Activated naive CD8-positive, alpha-beta T cell treated with anti-CD3 and anti-CD28 coated beads, Interleukin-2, amount 10 ng/mL, durations not matched to agents 7 days and 5 days (primary cell): ENCODE measurements around the gene HSD17B12. TPM values are rescaled to one million over a fixed set of nuclear protein-coding genes. Genes with fewer than 3 reads are reported as not detected.
"Not testable (repeated sequence)": the region's sequence is repeated elsewhere in the genome, so short reads cannot be mapped to it uniquely, and the experiment has no call there.

ENCODE experiments used
- ATAC-seq: fragments of 150-1000 bp; cut with Tn5 transposase; one replicate; pipeline ENCODE4 v1.10.0; 2021; ENCODE audit warnings: low read depth, moderate library complexity
- POLR2A ChIA-PET: fragments of 350-600 bp; sonication (Branson Sonifier 250); formaldehyde crosslinking; loops from one replicate; lab custom pipeline; 2021; ENCODE audit warnings: antibody characterized with exemption; lab: Charles Lee
- DNase-seq: peaks from one replicate; pipeline ENCODE4 v3.0.0; 2021
- H3K27ac Mint-ChIP-seq: one replicate; pipeline ENCODE4 v1.8.0; 2022; ENCODE audit warnings: mild to moderate bottlenecking, mixed read lengths
- H3K27me3 Mint-ChIP-seq: one replicate; pipeline ENCODE4 v1.8.0; 2022; ENCODE audit warnings: mild to moderate bottlenecking, moderate library complexity, mixed read lengths
- H3K36me3 Mint-ChIP-seq: one replicate; pipeline ENCODE4 v1.8.0; 2021; ENCODE audit warnings: mild to moderate bottlenecking, mixed read lengths
- H3K4me1 Mint-ChIP-seq: one replicate; pipeline ENCODE4 v1.8.0; 2021; ENCODE audit warnings: mixed read lengths
- H3K4me3 Mint-ChIP-seq: one replicate; pipeline ENCODE4 v1.8.0; 2022; ENCODE audit warnings: mild to moderate bottlenecking, moderate library complexity, mixed read lengths
- H3K9me3 Mint-ChIP-seq: one replicate; pipeline ENCODE4 v1.8.0; 2021; ENCODE audit warnings: mixed read lengths
- total RNA-seq, 2 experiments: library from RNA; stranded (reverse); gene quantifications; one replicate each; pipeline ENCODE4 v1.2.3, GENCODE V29; 2021

Gene HSD17B12
- total RNA-seq, 2 experiments from 2014 or later, result 32.6 to 37.0 TPM

GRCh38 chr11:43664295-43664694 lies 16.2 kb upstream of the HSD17B12 start:
- DNase-seq (no peak), ATAC-seq (no peak)
- H3K27me3 Mint-ChIP-seq, result peaks cover 22% of the 10 kb centered on the region
- no peak overlapping the region for H3K4me3 Mint-ChIP-seq
- H3K27ac Mint-ChIP-seq, result peak overlapping the region; percentile 58
- POLR2A ChIA-PET, result no interaction called here
- no peaks in the 10 kb centered on the region for H3K36me3 Mint-ChIP-seq
- no peaks in the 10 kb centered on the region for H3K4me1 Mint-ChIP-seq
- H3K9me3 Mint-ChIP-seq, result no peaks in the 10 kb centered on the region

DNA sequence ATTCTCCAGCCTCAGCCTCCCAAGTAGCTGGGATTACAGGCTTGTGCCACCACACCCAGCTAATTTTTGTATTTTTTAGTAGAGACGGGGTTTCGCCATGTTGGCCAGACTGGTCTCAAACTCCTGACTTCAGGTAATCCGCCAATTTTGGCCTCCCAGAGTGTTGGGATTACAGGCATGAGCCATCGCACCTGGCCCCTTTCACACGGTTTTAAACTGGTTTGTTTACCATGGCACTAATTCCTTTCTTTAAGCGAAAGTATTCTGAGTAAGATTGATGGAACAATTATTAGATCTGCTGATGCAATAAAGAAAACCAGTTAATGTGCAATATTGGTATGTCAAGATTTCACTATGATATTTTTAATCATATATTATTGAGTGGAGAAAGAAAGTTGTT lies 9.3 kb upstream of the HSD17B12 start:
- H3K4me3 Mint-ChIP-seq, H3K27ac Mint-ChIP-seq, POLR2A ChIA-PET, H3K9me3 Mint-ChIP-seq, DNase-seq, H3K36me3 Mint-ChIP-seq, ATAC-seq, H3K4me1 Mint-ChIP-seq: not testable (repeated sequence)
- H3K27me3 Mint-ChIP-seq, result peaks cover 20% of the 10 kb centered on the region

DNA sequence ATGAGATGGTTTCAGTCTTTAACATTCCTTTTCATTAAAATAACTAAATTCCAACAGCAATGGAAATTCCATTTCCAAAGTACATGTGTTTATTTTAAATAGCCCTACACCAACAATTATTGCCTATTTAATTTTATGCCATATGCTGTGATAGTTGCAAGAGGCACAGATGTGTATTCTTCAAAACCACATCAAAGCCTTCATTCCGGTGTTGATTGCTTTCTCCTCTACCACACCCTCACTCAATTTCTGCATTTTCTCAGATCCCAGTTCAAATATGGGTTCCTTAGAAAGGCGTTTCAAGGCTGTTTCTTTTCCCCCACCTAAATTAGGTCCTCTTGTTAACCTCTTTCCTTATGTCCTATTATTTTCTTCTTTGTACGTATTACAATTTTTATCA lies 6.0 kb upstream of the HSD17B12 start:
- POLR2A ChIA-PET, result no interaction called here

GRCh38 chr11:43676933-43677332 lies 3.6 kb upstream of the HSD17B12 start:
- H3K4me1 Mint-ChIP-seq, result peaks cover 8% of the 10 kb centered on the region
- peaks cover 4% of the 10 kb centered on the region for H3K36me3 Mint-ChIP-seq
- H3K27ac Mint-ChIP-seq, result no peak overlapping the region
- DNase-seq (no peak), ATAC-seq (no peak)
- POLR2A ChIA-PET, result no interaction called here
- H3K9me3 Mint-ChIP-seq, result peaks cover 7% of the 10 kb centered on the region
- no peak overlapping the region for H3K4me3 Mint-ChIP-seq
- peaks cover 27% of the 10 kb centered on the region for H3K27me3 Mint-ChIP-seq

More for the DNA sequence above, 6.0 kb upstream of the HSD17B12 start:
- peaks cover 7% of the 10 kb centered on the region for H3K9me3 Mint-ChIP-seq
- H3K27ac Mint-ChIP-seq, result no peak overlapping the region
- H3K4me1 Mint-ChIP-seq, result no peaks in the 10 kb centered on the region
- no peaks in the 10 kb centered on the region for H3K36me3 Mint-ChIP-seq
- peaks cover 29% of the 10 kb centered on the region for H3K27me3 Mint-ChIP-seq
- ATAC-seq, result no peak
- DNase-seq, result no peak
- no peak overlapping the region for H3K4me3 Mint-ChIP-seq

- Mint-ChIP-seq H3K4me1 (peaks cover 32% of the 10 kb centered on the region), H3K27me3 (peaks cover 14% of the 10 kb centered on the region), H3K9me3 (peaks cover 7% of the 10 kb centered on the region), H3K36me3 (peaks cover 26% of the 10 kb centered on the region), H3K27ac (peak overlapping the region; percentile 95), H3K4me3 (peak overlapping the region; percentile 93)
- ATAC-seq, result no peak
- DNase-seq, result no peak
- POLR2A ChIA-PET, result interaction anchor here (0.7 to 1.7 kb wide), 5 partner anchors 37 to 385 kb away, joined by 3 to 7 read pairs (median 6); partner anchors contain the start of genes ACCS and TTC17
Observed at GRCh38 chr11:43681401-43681942, 934 bp downstream of the HSD17B12 start.

- Mint-ChIP-seq H3K4me1 (peaks cover 32% of the 10 kb centered on the region), H3K4me3 (peak overlapping the region; percentile 93), H3K36me3 (peaks cover 27% of the 10 kb centered on the region), H3K27ac (peak overlapping the region; percentile 95)
- ATAC-seq, DNase-seq, H3K27me3 Mint-ChIP-seq, H3K9me3 Mint-ChIP-seq: not testable (repeated sequence)
- POLR2A ChIA-PET, result interaction anchor here (0.6 kb wide), 1 partner anchor 40 kb away, joined by 3 read pairs; no protein-coding TSS in a partner anchor
Observed at GRCh38 chr11:43682081-43682480, 1.5 kb downstream of the HSD17B12 start.

GRCh38 chr11:43685440-43685839 lies 4.9 kb downstream of the HSD17B12 start:
- Mint-ChIP-seq H3K9me3 (peaks cover 3% of the 10 kb centered on the region), H3K36me3 (peaks cover 38% of the 10 kb centered on the region), H3K27me3 (no peaks in the 10 kb centered on the region), H3K4me1 (peaks cover 34% of the 10 kb centered on the region), H3K27ac (no peak overlapping the region), H3K4me3 (no peak overlapping the region)
- ATAC-seq (no peak), DNase-seq (no peak)
- POLR2A ChIA-PET, result interaction anchor here (1.1 kb wide), 1 partner anchor 12 kb away, joined by 3 read pairs; no protein-coding TSS in a partner anchor

- H3K4me3 Mint-ChIP-seq, result no peak overlapping the region
- no peaks in the 10 kb centered on the region for H3K27me3 Mint-ChIP-seq
- DNase-seq, result no peak
- no peak overlapping the region for H3K27ac Mint-ChIP-seq
- peaks cover 3% of the 10 kb centered on the region for H3K9me3 Mint-ChIP-seq
- no peak for ATAC-seq
- POLR2A ChIA-PET, result no interaction called here
- peaks cover 41% of the 10 kb centered on the region for H3K36me3 Mint-ChIP-seq
- peaks cover 37% of the 10 kb centered on the region for H3K4me1 Mint-ChIP-seq
Observed at GRCh38 chr11:43686207-43686606, 5.7 kb downstream of the HSD17B12 start.

DNA sequence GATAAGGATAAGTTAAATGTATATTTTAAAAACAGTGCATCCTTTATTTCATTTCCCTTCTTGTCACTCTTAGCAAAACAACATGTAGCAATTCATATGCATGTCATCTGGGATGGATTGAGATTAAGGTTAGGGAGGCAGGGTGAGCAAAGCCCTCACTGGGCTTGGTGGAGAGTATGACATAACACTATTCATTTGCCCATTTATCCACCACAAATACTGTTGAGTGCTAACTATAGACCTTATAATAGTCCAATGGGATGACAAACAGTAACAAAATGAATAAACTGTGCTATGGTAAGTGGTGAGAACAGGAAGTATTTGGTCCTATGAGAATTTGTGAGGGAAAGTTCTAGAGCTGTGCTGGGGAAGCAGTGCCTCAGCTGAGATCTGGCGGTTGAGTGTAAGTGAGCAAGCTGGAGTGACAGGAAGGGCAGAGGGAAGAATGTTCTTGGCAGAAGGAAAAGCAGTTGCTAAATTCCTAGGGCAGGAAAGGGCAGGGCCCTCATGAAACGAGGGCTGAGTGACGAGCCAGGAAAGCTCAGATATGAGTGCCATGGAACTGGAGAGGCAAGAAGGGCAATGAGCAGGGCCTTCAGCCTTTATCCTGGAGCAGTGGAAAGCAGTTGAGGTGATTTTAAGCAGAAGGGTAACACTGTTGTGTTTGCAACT lies 6.7 kb downstream of the HSD17B12 start:
- Mint-ChIP-seq H3K36me3 (peaks cover 42% of the 10 kb centered on the region), H3K4me3 (no peak overlapping the region)

DNA sequence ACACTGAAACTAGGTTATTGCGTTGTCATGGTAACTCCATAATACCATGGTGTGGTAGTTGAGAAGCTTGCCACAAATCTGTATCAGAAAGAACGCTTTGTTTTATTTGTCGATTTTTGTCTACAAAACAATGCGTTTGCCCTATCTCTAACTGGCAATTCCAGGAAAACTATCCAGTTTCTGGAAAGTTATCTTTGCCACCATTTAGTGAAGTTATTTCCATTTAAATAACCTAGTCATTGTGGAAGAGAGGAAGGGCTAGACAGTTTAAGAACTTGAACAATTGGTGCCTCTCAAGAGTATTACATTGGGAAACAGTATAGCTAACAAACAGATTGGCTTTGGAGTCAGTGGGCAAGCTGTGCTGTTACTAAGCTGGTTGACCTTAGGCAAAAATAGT lies 7.9 kb downstream of the HSD17B12 start:
- H3K4me1 Mint-ChIP-seq, result peaks cover 29% of the 10 kb centered on the region
- POLR2A ChIA-PET, result no interaction called here
- H3K27ac Mint-ChIP-seq, result no peak overlapping the region
- peaks cover 6% of the 10 kb centered on the region for H3K9me3 Mint-ChIP-seq
- ATAC-seq (no peak), DNase-seq (no peak)
- peaks cover 37% of the 10 kb centered on the region for H3K36me3 Mint-ChIP-seq
- no peak overlapping the region for H3K4me3 Mint-ChIP-seq
- no peaks in the 10 kb centered on the region for H3K27me3 Mint-ChIP-seq

More for the DNA sequence above, 6.7 kb downstream of the HSD17B12 start:
- H3K4me1 Mint-ChIP-seq, result peaks cover 36% of the 10 kb centered on the region
- H3K27ac Mint-ChIP-seq, result no peak overlapping the region
- no peak for DNase-seq
- peaks cover 6% of the 10 kb centered on the region for H3K9me3 Mint-ChIP-seq
- H3K27me3 Mint-ChIP-seq, result no peaks in the 10 kb centered on the region
- ATAC-seq, result no peak
- POLR2A ChIA-PET, result no interaction called here

- no peak overlapping the region for H3K27ac Mint-ChIP-seq
- DNase-seq (no peak), ATAC-seq (no peak)
- H3K4me3 Mint-ChIP-seq, result no peak overlapping the region
- no peaks in the 10 kb centered on the region for H3K27me3 Mint-ChIP-seq
- POLR2A ChIA-PET, result no interaction called here
- peaks cover 6% of the 10 kb centered on the region for H3K9me3 Mint-ChIP-seq
- peaks cover 39% of the 10 kb centered on the region for H3K36me3 Mint-ChIP-seq
- peaks cover 26% of the 10 kb centered on the region for H3K4me1 Mint-ChIP-seq
Observed at GRCh38 chr11:43689167-43689566, 8.6 kb downstream of the HSD17B12 start.

- peaks cover 17% of the 10 kb centered on the region for H3K4me1 Mint-ChIP-seq
- H3K27me3 Mint-ChIP-seq, result no peaks in the 10 kb centered on the region
- peaks cover 6% of the 10 kb centered on the region for H3K9me3 Mint-ChIP-seq
- peaks cover 28% of the 10 kb centered on the region for H3K36me3 Mint-ChIP-seq
- H3K27ac Mint-ChIP-seq, result no peak overlapping the region
- no peak overlapping the region for H3K4me3 Mint-ChIP-seq
- ATAC-seq (no peak), DNase-seq (no peak)
- POLR2A ChIA-PET, result no interaction called here
Observed at GRCh38 chr11:43690929-43691725, 10.6 kb downstream of the HSD17B12 start.

- H3K9me3 Mint-ChIP-seq, result peaks cover 6% of the 10 kb centered on the region
- POLR2A ChIA-PET, result no interaction called here
- H3K36me3 Mint-ChIP-seq, result peaks cover 30% of the 10 kb centered on the region
- H3K4me1 Mint-ChIP-seq, result peaks cover 15% of the 10 kb centered on the region
- no peak overlapping the region for H3K4me3 Mint-ChIP-seq
- DNase-seq, result no peak
- H3K27me3 Mint-ChIP-seq, result no peaks in the 10 kb centered on the region
- ATAC-seq, result no peak
- H3K27ac Mint-ChIP-seq, result no peak overlapping the region
Observed at GRCh38 chr11:43691806-43692205, 11.3 kb downstream of the HSD17B12 start.
